Measurements from ENCODE around the gene MINDY4. TPM values are rescaled to one million over a fixed set of nuclear protein-coding genes. Genes with fewer than 3 reads are reported as not detected.

Gene MINDY4
- total and polyA plus RNA-seq, 8 donors, result 2.9 to 4.9 (median 3.6) TPM

- no peak for ATAC-seq
- no peak for DNase-seq
- H3K4me3 ChIP-seq, result no peak overlapping the region
- H3K36me3 ChIP-seq, result no peaks in the 10 kb centered on the region
- TF ChIP-seq CTCF (IDR thresholded peaks at IDR 0.05), result no peak
- H3K27me3 ChIP-seq, result no peaks in the 10 kb centered on the region
- 83 to 93% methylated on average over 6 of the region's 6 CpGs for WGBS, 2 donors
- no peak for FAIRE-seq
- H3K9me3 ChIP-seq, result no peaks in the 10 kb centered on the region
- no peak overlapping the region for H3K27ac ChIP-seq
- no peaks in the 10 kb centered on the region for H3K4me1 ChIP-seq
- intact Hi-C loops (cut with DNase I), result no loop called here
These were observed 69.2 kb downstream of the MINDY4 start for GRCh38 chr7:30840141-30841024.

- intact Hi-C loops (cut with DNase I), result no loop called here
- H3K4me1 ChIP-seq, result no peaks in the 10 kb centered on the region
- DNase-seq, result peak in 1 of 6 donors; percentile 36
- no peak for FAIRE-seq
- no peak for ATAC-seq
- WGBS, 2 donors, result 84% methylated on average over 19 of the region's 19 CpGs
- H3K9me3 ChIP-seq, result no peaks in the 10 kb centered on the region
- H3K27me3 ChIP-seq, result no peaks in the 10 kb centered on the region
- H3K27ac ChIP-seq, result no peak overlapping the region
- no peak overlapping the region for H3K4me3 ChIP-seq
- TF ChIP-seq CTCF (IDR thresholded peaks at IDR 0.05), result no peak
- H3K36me3 ChIP-seq, result no peaks in the 10 kb centered on the region
These were observed 70.0 kb downstream of the MINDY4 start for GRCh38 chr7:30841025-30841735.

- no peaks in the 10 kb centered on the region for H3K36me3 ChIP-seq
- DNase-seq (no peak), ATAC-seq (no peak), FAIRE-seq (no peak)
- H3K27ac ChIP-seq, result no peak overlapping the region
- WGBS, 2 donors, result 89 to 96% methylated on average over 7 of the region's 7 CpGs
- no peaks in the 10 kb centered on the region for H3K27me3 ChIP-seq
- intact Hi-C loops (cut with DNase I), result no loop called here
- no peaks in the 10 kb centered on the region for H3K9me3 ChIP-seq
- no peak for TF ChIP-seq CTCF (IDR thresholded peaks at IDR 0.05)
- H3K4me3 ChIP-seq, result no peak overlapping the region
- no peaks in the 10 kb centered on the region for H3K4me1 ChIP-seq
These were observed 70.8 kb downstream of the MINDY4 start for GRCh38 chr7:30841801-30842541.

GRCh38 chr7:30842542-30843451, 71.6 kb downstream of the MINDY4 start:
- no peaks in the 10 kb centered on the region for H3K27me3 ChIP-seq
- DNase-seq (no peak), FAIRE-seq (no peak), ATAC-seq (no peak)
- H3K36me3 ChIP-seq, result no peaks in the 10 kb centered on the region
- no peak for TF ChIP-seq CTCF (IDR thresholded peaks at IDR 0.05)
- WGBS, 2 donors, result 87 to 90% methylated on average over 8 of the region's 8 CpGs
- no peak overlapping the region for H3K4me3 ChIP-seq
- no peaks in the 10 kb centered on the region for H3K9me3 ChIP-seq
- H3K4me1 ChIP-seq, result no peaks in the 10 kb centered on the region
- intact Hi-C loops (cut with DNase I), result no loop called here
- H3K27ac ChIP-seq, result no peak overlapping the region
